Activated CD4-positive, alpha-beta T cell treated with anti-CD3 and anti-CD28 coated beads for 1 hour (primary cell): ENCODE data around the gene TSPAN9.

Experiments
- DNase-seq: peaks from one replicate; pipeline ENCODE4 v3.0.0-alpha.2; 2020

TSPAN9 gene

DNA sequence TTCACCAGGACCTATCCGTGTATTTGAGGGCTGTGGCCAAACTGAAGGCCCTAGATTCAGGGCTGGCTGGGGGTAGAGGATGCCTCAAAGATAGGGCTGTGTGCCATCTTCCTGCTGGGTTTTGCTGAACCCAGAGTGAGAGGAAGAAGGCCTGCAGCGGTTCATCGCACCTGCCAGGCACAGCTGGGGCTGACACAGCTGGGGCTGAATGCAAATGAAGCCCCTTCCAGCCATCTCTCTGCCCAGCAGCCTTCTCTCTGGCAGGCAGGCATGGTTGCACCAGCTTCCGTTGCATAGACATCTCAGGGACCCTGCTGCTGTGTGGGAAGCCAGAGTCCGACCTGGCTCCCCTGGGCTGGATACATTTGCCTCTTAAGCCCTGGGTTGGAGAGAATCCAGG is 152.4 kb downstream of the TSPAN9 start:
- DNase-seq: no peak

DNA sequence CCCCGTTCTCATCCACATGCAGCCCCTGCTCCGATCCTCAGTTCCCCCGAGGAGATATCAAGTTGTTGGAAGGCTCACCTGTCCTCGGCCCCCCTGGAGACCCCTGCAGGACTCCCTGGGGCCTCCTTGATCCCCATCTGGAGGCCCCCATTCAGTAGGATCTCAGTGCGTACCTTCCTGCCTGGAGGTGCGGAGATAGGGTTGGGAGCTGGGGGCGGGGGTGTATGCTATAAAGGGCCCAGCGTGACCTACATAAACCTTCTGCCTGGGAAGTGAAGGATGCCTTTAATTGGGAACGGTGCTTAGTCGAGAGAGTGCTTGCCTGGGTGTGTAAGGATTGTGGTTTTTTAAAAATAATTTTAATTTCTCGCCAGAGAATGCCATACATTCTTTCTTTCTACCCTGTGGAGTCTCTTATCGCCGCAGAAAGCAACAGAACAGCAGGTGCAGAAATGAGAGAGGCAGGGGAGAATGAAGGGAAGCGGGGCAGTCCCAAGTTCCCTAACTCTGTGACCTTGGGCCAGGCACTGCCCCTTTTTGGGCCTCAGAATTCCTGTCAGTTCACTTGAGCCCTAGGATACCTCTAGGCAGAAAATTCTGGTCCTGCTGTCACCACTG is 153.7 kb downstream of the TSPAN9 start:
- no peak for DNase-seq

DNA sequence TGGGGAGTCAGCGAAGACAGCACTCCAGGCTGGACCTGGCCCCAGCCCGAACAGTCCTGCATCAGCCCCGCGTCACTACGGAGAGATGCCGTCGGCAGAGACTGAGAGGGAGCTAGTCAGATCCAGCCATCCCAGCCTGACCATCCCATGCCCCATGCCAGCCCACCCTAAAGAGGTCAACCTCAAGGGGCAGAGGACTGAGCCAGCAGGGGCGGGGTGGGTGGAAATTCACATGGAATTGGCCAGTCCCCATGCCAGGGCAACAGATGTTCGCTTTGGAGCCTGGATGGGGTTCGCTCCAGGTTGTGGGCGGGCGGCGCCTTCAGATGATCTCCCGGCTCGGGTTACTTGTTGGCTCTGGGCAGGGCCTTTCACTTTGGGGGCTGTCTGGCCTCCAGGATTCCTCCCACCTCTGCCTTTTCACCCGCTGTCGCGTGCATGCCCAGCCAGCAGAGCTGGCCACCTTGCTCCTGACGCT is 154.3 kb downstream of the TSPAN9 start:
- no peak for DNase-seq

DNA sequence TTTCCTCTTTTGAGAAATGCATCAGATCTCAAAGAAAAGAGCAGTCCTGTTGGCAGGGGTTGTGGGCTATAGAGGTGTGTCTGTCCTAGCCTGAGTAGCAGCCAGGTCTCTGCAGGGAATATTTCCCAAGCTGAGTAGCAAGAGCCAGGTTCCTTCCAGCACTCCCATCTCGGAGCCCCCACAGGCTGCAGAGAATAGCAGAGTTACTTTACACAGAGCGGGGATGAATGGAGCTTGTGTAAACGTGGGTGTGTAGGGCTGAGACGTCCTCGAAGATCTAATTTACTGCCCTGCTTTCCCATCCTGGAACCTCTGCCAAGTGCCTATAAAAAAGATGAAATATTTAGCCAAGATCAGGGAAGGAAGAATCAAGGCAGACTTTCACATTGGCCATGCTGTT is 156.6 kb downstream of the TSPAN9 start:
- no peak for DNase-seq

DNA sequence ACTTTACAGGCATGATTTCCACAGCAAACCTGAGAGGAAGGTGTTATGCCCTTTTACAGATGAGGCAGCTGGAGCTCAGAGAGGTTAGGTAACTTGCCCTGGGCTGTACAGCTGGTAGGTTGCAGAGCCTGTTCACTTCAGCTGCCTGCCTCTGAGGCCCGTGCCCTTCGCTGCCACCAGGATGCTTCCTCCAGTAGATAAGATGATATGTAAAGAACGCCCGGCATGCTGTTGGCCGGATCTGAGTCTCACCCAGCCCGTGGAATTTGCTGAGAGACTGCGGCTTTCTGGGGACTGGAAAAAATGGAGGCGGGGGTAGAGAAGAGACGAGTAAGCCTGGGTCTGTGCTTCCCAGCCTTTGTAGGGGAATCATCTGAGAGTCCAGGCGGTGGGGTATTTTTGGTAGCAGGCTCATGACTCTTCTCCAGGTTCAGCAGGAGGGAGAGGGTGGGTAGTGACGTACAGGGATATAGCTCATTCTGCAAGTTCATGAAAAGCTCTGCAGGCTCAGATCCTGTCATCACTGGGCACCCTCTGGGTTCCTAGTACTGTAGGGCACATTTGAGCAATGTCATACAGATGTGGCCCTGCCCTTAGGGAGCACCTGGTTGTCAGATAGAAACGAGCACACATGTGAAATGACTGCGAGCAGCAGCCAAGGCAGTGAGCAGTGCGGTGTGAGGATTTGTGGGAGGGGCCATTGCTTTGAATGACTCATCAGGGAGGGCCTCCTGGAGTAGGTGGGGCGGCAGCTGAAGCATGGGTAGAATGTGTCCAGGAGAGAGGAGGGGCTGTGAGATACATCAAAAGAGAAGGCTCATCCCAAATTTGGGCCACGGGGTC is 159.4 kb downstream of the TSPAN9 start:
- no peak for DNase-seq

DNA sequence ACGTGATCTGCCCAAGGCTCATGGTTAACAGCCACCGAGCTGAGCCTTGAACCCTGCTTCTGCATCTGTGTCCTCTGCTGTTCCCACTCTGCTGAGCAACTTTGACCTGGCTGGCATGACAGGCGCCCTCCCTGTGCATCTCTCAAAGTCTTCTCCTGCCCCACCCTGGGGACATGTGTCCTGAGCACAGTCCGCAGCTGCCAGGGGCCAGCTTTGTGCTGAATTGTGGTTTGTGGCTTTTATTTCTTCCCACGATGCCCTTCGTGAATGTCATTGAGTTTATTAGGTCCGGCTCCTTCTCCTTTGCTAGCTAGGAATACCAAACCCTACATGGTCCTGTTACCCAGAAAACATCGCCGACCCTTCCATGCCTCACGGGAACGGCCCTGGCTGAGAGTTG is 161.0 kb downstream of the TSPAN9 start:
- no peak for DNase-seq

DNA sequence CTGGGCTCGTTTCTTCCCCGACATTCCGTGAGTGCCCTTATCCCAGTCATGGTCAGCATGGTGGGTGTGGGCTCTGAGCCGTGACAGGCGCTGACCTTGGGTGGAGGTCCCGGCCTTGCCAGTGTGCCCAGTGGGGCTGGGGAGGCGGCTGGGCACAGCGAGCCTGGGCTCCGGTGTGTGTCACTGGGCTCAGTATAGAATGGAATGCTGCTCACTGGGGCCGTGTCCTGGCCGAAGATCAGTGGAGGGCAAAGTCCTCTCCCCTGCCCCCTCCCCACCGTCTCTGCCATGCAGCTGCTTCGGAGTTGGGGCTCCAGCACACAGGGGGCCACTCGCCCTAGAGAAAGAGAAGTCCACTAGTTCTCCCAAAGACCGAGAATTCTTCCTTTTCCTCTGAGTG is 164.4 kb downstream of the TSPAN9 start:
- no peak for DNase-seq

DNA sequence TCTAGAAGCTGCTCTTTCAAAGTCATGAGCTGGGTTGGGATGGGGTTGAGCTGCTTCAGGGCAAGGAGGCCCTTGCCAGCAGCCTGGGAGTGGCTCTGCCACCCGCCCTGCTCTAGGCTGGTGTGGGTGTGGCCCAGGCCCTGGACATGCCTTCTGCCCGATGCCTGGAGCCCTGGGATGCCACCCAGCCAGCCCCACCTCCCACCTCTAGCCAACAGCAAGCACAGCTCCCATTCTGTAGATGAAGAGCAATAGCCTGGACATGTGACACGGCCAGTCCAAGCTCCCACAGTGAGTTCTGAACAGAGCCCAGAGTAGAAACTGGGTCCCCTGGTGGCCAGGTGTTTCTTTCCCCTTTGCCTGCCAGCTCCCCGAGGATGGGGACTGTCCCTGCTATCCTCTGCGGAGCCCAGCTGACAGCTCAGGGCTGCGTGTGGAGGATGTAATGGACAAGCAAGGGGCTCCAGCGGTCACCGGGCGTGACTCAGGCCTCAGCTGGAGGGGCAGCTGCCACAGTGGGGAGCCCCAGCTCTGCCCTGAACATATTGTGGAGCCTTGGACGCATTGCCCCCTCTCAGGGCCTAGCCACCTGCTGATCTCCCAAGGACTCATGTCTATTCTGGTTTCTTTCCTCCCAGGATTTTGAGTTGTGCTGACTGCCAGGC is 165.2 kb downstream of the TSPAN9 start:
- no peak for DNase-seq

DNA sequence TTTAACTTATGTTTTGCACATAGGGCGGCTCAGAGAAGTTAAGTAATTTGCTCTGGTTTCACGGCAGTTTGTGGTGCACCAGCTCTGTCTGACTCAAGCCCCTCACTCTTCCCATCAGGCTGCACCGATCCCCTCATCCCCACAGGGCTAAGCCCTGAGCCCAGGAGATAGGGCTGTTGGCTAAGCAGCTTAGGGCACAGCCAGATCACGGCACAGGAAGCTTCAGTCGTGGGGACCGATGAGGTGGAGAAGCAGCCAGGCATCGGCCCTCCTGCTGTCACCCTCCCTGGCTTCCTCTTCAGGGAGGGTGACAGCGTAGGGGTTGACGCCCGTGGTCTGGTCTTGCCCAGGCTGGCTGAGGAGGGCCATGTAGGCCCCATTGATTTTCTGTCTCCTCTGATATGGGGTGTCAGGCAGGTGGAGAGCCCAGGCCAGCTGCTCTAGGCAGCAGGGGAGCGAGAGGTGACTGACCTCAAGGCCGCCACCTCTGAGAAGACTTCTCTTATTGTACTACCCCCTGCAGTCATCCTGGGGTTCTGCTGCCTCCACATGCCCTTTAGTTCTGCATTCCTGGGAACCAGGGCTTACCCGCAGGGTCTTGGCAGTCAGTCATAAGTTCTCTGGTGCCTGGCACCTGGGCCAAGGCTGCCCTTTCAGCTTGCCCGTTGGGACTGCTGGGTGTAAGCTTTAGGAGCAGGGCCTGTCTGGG is 166.4 kb downstream of the TSPAN9 start:
- no peak for DNase-seq

DNA sequence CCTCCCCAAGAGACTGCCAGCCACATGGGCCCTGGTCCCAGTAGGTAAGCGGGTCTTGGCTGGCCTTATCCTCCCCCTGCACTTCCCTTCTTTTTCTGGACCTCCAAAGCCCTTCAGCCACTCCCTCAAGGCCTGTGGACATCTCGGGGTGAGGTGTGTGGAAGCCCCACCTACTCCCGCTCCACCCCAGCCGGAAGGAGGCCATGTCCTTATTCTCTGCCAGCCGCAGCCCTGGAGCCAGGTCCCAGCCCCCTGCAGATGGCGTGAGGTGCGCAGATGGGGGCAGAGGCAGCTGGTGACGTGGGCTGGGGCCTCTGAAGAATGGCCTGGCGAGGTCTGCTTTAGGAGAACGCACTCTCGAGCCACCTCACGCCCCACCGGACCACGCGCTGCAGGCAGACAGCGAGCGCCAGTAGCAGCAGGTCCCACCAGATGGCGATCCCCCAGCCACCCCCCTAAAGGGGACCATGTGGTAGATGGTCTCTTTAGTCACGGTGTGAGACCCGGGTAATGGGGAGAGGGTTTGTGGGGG is 167.1 kb downstream of the TSPAN9 start:
- DNase-seq: no peak

DNA sequence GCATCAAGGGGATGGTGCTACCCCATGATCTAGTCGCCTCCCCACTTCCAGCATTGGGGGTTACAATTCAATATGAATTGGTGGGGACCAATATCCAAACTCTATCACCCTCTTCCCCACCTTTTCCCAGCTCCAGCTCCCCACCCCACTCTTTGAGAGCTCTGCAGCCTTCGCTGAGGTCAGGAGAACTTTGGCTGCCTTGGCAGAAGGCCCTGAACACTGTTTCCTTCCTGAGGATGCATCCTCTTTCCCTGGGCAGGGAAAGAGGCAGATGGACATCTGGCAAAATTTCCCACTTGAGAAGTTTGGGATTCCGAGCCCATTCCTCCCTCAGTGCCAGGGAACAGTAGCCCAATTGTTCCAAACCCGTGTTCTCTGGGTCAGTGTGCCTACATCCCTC is 169.1 kb downstream of the TSPAN9 start:
- DNase-seq: no peak

DNA sequence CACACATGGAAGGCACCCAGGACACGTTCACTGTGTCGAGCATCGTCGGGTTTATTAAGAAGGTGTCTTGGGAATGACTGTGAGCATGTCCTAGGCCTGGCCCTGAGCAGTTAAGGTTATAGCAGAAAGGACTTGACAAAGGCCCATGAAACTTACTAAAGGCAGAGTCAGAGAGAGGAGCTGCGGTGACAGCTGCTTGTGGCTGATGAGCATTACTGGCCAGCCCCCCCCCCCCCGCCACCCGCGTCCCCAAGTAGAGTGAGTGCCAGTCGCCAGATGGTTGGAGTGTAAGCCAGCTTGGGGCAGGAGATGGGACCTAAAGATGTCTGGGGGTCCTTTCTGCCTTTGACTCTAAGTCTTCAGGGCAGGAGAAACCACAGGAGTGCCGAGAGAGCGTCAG is 169.9 kb downstream of the TSPAN9 start:
- DNase-seq: no peak

DNA sequence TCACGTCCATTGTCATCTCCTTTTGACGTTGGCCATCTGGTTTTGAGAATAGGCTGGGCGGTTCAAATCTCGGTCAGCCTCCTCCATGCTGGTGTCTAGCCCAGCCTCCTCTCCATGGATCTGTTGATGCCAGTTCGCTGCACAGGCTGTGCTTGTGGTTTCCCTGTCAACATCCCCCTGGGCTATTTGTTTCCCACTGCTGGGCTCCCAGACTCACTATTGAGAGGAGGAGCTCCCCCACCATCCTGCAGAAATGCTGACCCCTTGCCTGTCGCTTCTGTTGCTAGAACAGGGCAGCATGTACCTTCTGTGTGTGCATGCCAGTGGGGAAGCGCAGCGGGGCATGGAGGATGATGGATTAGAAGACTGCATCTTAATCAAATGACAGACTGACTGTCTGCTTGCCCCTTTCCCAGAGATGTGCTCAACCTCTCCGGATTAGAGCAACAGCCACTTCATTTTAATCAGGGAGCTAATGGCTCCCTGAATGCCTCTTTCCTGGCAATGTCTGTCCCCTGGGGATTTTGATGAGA is 170.5 kb downstream of the TSPAN9 start:
- no peak for DNase-seq

DNA sequence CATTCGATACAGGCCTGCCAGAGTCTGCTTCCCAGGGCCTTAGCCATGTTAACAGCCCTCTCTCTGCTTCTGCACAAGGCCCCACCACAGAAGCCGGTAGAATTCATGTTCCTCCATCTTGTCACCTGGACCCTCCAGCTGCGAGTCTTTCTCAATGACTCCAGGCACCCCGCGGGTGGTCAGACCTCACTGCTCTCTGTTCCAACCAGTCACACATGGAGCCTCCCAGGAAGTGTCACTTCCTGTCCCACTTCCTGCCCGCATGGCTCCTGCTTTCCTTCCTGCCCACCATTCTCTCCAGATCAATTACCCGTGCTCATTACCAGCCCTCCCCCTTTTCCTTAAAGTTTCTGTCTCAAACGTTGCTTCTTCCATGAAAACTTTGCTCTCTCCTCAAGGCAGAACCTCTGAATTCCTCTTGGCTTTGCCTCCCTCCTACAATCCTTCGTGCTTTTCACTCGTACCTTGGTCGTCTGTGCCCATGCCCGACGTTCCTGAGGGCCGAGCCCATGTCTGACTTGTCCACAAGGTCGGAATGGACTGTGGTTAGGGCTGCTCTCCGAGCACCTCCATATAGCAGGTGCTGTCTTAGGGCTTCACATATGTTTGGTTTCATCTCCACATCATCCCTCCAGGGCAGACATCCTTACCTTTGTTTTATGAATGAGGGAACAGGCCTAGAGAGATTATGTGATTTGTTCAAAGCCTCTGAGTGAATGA is 172.1 kb downstream of the TSPAN9 start:
- DNase-seq: no peak

DNA sequence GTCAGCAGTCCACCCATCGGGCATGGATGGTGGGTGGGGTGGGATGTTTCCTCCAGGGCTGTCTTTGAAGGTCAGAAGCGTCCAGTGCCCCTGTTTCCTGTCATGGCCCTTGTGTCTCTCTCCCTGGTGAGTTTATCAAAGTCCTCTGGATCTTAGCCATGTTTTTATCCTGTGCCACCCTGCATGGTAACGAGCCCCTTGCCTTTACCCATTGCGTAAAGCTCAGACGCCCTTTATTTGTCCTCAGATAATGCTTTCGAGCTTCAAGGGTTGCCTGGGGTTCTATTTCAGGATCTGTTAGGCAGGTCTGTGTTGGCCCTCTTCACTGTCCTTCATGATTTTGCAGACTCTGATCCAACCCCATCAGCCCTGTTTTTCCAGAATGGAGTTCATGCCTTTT is 172.9 kb downstream of the TSPAN9 start:
- DNase-seq: no peak

DNA sequence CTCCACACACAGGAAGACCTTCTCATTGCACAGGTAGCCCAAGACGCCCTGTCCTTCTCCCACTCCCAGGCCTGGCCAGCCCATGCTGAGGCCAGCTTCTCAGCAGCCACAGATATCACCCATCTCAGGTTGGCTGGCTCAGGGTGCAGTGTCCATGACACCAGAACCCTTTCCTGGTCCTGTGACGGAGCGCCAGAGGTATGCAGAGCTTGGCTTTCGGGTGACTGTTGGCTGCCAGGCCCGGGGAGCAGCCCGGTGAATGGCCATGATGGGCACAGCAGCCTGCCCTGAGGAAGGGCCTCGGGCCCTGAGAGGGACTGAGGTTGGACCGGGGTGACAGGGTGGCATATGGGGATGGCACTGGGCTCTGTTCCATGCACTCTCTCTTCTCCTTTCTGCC is 173.4 kb downstream of the TSPAN9 start:
- no peak for DNase-seq

DNA sequence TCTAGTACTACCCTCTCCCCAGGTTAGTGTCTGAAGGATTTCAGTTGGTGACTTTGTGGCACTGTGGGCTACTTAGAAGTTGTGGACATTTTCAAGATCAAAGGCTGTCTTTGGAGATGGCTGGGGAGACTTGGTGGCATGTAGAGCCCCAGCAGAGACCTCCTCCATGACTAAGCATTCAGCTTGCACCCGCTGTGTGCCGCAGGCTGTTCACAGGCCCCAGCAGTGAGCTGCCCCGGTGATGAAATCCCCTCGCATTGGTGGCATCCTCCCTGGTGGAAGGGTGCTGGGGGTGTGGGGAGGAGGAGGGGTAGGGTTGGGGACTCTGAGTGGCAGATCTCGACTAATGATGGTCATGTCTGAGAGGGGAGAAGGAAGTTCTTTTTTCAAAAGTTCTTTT is 173.9 kb downstream of the TSPAN9 start:
- DNase-seq: no peak

DNA sequence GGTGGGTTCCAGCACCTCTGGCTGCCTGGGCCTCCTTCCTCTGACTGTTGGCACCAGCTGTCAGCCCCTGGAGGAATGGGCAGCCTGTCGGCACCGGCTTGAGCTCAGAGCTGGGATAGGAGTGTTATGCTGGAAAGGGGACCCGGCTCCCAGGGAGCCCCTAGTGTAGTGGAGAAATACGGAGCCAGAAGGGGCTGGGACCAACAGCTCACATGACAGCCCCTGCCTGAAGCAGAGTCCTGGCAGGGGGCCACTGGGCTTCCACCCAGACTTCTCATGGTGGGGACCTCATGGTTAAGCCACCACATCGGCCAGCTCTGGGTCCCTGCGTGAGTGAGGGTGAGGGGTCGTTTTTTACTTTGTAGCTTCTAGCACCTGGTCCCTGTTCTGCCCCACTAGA is 174.5 kb downstream of the TSPAN9 start:
- no peak for DNase-seq

DNA sequence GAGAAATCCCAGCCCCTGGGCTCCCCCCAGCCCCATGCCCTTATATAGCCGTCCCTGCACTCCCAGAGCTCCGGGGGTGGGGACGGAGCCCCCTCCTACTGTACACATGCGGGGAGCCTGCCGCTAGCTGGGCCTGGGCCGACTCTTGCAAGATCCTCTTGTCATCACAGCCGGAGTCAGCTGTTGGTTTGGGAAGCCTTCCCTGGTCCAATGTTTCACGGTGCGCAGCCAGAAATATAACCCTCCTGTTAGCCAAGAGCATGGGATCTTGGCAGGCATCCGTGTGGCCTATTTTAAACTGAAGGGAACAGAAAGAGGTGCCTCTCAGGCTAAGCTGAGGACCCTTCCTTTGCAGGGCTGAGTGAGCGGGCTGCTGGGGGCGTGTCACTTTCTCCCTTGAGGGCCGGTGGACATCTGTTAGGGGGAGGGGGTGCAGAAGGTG is 175.3 kb downstream of the TSPAN9 start:
- no peak for DNase-seq

DNA sequence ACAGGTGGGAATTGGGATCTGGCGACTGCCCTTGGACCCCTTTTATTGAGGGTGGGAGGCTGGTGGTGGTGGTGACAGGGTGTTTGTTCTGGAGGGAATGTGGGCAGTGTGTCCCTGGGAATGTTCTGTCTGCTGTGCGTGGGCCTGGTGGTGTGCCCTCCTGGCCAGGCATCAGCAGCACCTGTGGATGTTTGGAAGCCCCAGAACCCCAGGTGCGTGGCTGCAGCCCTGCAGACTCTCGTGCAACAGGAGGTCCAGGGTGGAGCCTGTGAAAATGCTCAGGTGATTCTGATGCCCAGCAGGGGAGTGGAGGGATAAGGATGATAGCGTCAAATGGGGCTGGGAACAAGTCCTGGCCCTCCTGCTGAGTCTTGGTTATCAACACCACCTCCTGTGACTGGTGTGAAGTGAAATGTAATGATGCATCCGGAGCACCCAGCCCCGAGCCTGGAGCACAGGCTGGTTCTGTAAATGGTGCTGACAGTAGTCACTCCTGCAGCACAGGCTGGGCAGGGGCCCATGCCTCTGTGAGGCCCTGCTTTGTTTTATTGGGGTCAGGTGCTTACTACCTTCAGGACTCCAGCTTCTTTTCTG is 176.6 kb downstream of the TSPAN9 start:
- DNase-seq: no peak

DNA sequence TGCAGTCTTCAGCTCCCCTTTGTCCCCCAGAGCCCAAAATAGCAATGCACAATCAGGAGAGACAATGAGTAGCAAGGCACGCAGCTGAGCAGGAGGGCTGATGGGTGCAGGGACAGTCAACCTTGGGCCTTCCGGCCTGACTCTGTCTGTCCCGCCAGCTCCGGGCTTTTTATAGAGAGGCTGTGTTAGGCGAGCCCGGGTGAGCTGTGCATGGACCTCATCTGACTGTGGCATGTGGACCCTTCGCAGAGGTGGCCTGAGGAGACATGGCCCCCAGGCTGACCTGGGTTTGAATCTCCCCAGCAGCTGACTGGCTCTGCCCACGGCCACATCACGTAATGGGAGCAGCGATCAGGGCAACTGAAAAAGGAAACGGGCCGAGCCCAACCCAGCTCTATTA is 177.9 kb downstream of the TSPAN9 start:
- DNase-seq: no peak
